ENCODE data around the gene PIH1D1.

DNA sequence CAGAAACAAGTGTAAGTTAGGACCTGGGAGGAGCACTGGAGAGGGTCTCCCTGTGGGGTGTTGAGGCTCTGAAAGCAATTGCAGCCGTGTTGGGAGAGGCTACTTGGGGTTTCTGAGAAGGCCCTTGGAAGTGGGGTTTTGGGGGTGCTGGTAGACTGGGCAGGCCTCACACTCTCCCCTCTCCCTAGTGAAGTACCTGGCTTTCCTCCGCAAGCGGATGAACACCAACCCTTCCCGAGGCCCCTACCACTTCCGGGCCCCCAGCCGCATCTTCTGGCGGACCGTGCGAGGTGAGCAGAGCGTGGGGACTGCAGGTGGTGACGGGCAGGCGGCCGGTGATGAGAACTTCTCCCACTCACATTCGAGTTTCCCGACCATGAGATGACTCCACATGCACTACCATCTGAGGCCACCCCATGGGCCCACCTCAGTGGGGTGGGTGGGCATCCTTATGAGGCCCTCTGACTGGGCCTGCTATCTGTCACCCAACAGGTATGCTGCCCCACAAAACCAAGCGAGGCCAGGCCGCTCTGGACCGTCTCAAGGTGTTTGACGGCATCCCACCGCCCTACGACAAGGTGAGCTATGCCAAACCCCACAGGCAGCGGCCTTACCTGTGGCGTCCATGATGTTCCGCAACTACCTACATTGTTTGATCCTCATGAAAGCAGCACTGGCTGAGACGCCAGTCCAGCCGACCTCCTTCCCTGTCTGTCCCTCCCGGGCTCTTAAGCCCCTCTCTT lies 38.8 kb upstream of the PIH1D1 start:
- TF ChIP-seq, protein P1, sequence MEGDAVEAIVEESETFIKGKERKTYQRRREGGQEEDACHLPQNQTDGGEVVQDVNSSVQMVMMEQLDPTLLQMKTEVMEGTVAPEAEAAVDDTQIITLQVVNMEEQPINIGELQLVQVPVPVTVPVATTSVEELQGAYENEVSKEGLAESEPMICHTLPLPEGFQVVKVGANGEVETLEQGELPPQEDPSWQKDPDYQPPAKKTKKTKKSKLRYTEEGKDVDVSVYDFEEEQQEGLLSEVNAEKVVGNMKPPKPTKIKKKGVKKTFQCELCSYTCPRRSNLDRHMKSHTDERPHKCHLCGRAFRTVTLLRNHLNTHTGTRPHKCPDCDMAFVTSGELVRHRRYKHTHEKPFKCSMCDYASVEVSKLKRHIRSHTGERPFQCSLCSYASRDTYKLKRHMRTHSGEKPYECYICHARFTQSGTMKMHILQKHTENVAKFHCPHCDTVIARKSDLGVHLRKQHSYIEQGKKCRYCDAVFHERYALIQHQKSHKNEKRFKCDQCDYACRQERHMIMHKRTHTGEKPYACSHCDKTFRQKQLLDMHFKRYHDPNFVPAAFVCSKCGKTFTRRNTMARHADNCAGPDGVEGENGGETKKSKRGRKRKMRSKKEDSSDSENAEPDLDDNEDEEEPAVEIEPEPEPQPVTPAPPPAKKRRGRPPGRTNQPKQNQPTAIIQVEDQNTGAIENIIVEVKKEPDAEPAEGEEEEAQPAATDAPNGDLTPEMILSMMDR (IDR thresholded peaks at IDR 0.05), result no peak
- TF ChIP-seq EP300 (IDR thresholded peaks at IDR 0.05), result no peak
- no peak for TF ChIP-seq POLR2A (IDR thresholded peaks at IDR 0.05)

Measured in sigmoid colon (tissue), 4 donors.